HL-60 (cell line): Measurements from ENCODE around the gene FAM24B.

Experiments used
- GABPA ChIP-seq: IDR thresholded peaks from 2 replicates; pipeline ENCODE4 v1.6.1; 2012; ENCODE audit warnings: low read depth
- TF ChIP-seq, protein P1 (sequence below): IDR thresholded peaks from one replicate; pipeline ENCODE4 v1.5.1; 2011; ENCODE audit warnings: low read length, control low read depth, inconsistent platforms; ENCODE audit not compliant: insufficient read depth

DNA sequence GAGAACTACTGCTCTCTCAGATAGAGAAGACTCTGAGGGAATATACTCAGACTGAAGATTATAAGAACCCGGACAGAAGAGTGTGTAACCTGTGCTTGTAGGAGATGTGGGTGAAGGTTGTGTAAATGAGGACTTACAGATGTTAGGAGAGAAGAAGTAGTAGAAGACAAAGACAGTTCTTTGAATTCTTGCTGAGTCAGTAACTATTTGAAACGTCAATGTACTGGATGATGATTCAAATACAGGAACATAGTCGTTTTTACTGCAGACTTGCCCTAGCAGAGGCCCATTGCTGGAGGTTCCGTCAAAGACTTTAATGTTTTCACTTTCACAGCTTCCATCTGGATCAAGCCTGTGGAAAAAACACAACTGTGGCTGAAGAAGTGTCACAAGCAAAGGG, 40.5 kb downstream of the FAM24B start:
- TF ChIP-seq, protein P1, sequence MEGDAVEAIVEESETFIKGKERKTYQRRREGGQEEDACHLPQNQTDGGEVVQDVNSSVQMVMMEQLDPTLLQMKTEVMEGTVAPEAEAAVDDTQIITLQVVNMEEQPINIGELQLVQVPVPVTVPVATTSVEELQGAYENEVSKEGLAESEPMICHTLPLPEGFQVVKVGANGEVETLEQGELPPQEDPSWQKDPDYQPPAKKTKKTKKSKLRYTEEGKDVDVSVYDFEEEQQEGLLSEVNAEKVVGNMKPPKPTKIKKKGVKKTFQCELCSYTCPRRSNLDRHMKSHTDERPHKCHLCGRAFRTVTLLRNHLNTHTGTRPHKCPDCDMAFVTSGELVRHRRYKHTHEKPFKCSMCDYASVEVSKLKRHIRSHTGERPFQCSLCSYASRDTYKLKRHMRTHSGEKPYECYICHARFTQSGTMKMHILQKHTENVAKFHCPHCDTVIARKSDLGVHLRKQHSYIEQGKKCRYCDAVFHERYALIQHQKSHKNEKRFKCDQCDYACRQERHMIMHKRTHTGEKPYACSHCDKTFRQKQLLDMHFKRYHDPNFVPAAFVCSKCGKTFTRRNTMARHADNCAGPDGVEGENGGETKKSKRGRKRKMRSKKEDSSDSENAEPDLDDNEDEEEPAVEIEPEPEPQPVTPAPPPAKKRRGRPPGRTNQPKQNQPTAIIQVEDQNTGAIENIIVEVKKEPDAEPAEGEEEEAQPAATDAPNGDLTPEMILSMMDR: no peak
- TF ChIP-seq GABPA: no peak
